HEK293 (cell line): Measurements from ENCODE around the gene ARHGAP28.

Source experiments
- GLIS1 ChIP-seq: fragments of 450-650 bp; formaldehyde crosslinking; IDR thresholded peaks from 2 replicates; pipeline ENCODE4 v1.5.1; 2016; ENCODE audit warnings: missing biosample characterization, missing genetic modification characterization
- GLIS2 ChIP-seq: fragments of 450-650 bp; formaldehyde crosslinking; IDR thresholded peaks from 2 replicates; pipeline ENCODE4 v1.5.1; 2016; ENCODE audit warnings: missing biosample characterization, missing genetic modification characterization
- KLF1 ChIP-seq: fragments of 450-650 bp; formaldehyde crosslinking; IDR thresholded peaks from 2 replicates; pipeline ENCODE4 v1.5.1; 2016; ENCODE audit warnings: missing biosample characterization, missing genetic modification characterization
- KLF7 ChIP-seq: fragments of 450-650 bp; formaldehyde crosslinking; IDR thresholded peaks from 2 replicates; pipeline ENCODE4 v1.5.1; 2016; ENCODE audit warnings: missing biosample characterization, missing genetic modification characterization, borderline replicate concordance
- OSR2 ChIP-seq: fragments of 450-650 bp; formaldehyde crosslinking; IDR thresholded peaks from 2 replicates; pipeline ENCODE4 v1.5.1; 2016; ENCODE audit warnings: missing biosample characterization, missing genetic modification characterization
- RBAK ChIP-seq: fragments of 450-650 bp; formaldehyde crosslinking; IDR thresholded peaks from 2 replicates; pipeline ENCODE4 v1.5.1; 2016; ENCODE audit warnings: missing biosample characterization, missing genetic modification characterization
- SCRT2 ChIP-seq: fragments of 450-650 bp; formaldehyde crosslinking; IDR thresholded peaks from 2 replicates; pipeline ENCODE4 v1.5.1; 2016; ENCODE audit warnings: missing biosample characterization, missing genetic modification characterization
- SP7 ChIP-seq: fragments of 450-650 bp; formaldehyde crosslinking; IDR thresholded peaks from 2 replicates; pipeline ENCODE4 v1.5.1; 2016; ENCODE audit warnings: missing biosample characterization, missing genetic modification characterization
- ZBTB10 ChIP-seq: fragments of 450-650 bp; formaldehyde crosslinking; IDR thresholded peaks from 2 replicates; pipeline ENCODE4 v1.5.1; 2016; ENCODE audit warnings: missing biosample characterization, missing genetic modification characterization
- ZBTB6 ChIP-seq: fragments of 450-650 bp; formaldehyde crosslinking; IDR thresholded peaks from 2 replicates; pipeline ENCODE4 v1.5.1; 2017; ENCODE audit warnings: missing biosample characterization, missing genetic modification characterization
- ZEB2 ChIP-seq: fragments of 450-650 bp; formaldehyde crosslinking; IDR thresholded peaks from 2 replicates; pipeline ENCODE4 v1.5.1; 2016; ENCODE audit warnings: missing biosample characterization, missing genetic modification characterization
- ZNF121 ChIP-seq: fragments of 450-650 bp; formaldehyde crosslinking; IDR thresholded peaks from 2 replicates; pipeline ENCODE4 v1.5.1; 2016; ENCODE audit warnings: missing biosample characterization, missing genetic modification characterization
- ZNF133 ChIP-seq: fragments of 450-650 bp; formaldehyde crosslinking; IDR thresholded peaks from 2 replicates; pipeline ENCODE4 v1.5.1; 2016; ENCODE audit warnings: missing biosample characterization, missing genetic modification characterization
- ZNF16 ChIP-seq: fragments of 450-650 bp; formaldehyde crosslinking; IDR thresholded peaks from 2 replicates; pipeline ENCODE4 v1.5.1; 2016; ENCODE audit warnings: low read depth, missing biosample characterization, missing genetic modification characterization
- ZNF175 ChIP-seq: fragments of 450-650 bp; formaldehyde crosslinking; IDR thresholded peaks from 2 replicates; pipeline ENCODE4 v1.5.1; 2016; ENCODE audit warnings: missing biosample characterization, missing genetic modification characterization
- ZNF202 ChIP-seq: fragments of 450-650 bp; formaldehyde crosslinking; IDR thresholded peaks from 2 replicates; pipeline ENCODE4 v1.5.1; 2016; ENCODE audit warnings: missing biosample characterization, missing genetic modification characterization, borderline replicate concordance
- ZNF266 ChIP-seq: fragments of 450-650 bp; formaldehyde crosslinking; IDR thresholded peaks from 2 replicates; pipeline ENCODE4 v1.5.1; 2016; ENCODE audit warnings: missing biosample characterization, missing genetic modification characterization, low read depth
- ZNF292 ChIP-seq: fragments of 450-650 bp; formaldehyde crosslinking; IDR thresholded peaks from 2 replicates; pipeline ENCODE4 v1.5.1; 2016; ENCODE audit warnings: low read depth, missing biosample characterization, missing genetic modification characterization, borderline replicate concordance
- ZNF426 ChIP-seq: fragments of 450-650 bp; formaldehyde crosslinking; IDR thresholded peaks from 2 replicates; pipeline ENCODE4 v1.5.1; 2017; ENCODE audit warnings: missing biosample characterization, missing genetic modification characterization, mild to moderate bottlenecking, inconsistent platforms, moderate library complexity
- ZNF585B ChIP-seq: fragments of 450-650 bp; formaldehyde crosslinking; IDR thresholded peaks from 2 replicates; pipeline ENCODE4 v1.5.1; 2016; ENCODE audit warnings: missing biosample characterization, missing genetic modification characterization
- ZNF623 ChIP-seq: fragments of 450-650 bp; formaldehyde crosslinking; IDR thresholded peaks from 2 replicates; pipeline ENCODE4 v1.5.1; 2016; ENCODE audit warnings: missing biosample characterization, missing genetic modification characterization
- ZNF629 ChIP-seq: fragments of 450-650 bp; formaldehyde crosslinking; IDR thresholded peaks from 2 replicates; pipeline ENCODE4 v1.5.1; 2017; ENCODE audit warnings: missing biosample characterization, missing genetic modification characterization
- ZNF664 ChIP-seq: fragments of 450-650 bp; formaldehyde crosslinking; IDR thresholded peaks from 2 replicates; pipeline ENCODE4 v1.5.1; 2016; ENCODE audit warnings: missing biosample characterization, missing genetic modification characterization
- ZNF707 ChIP-seq: fragments of 450-650 bp; formaldehyde crosslinking; IDR thresholded peaks from 2 replicates; pipeline ENCODE4 v1.5.1; 2016; ENCODE audit warnings: missing biosample characterization, missing genetic modification characterization
- ZNF792 ChIP-seq: fragments of 450-650 bp; formaldehyde crosslinking; IDR thresholded peaks from 2 replicates; pipeline ENCODE4 v1.5.1; 2016; ENCODE audit warnings: missing biosample characterization, missing genetic modification characterization
- ZSCAN5A ChIP-seq: fragments of 450-650 bp; formaldehyde crosslinking; IDR thresholded peaks from 2 replicates; pipeline ENCODE4 v1.5.1; 2016; ENCODE audit warnings: missing biosample characterization, missing genetic modification characterization
- TF ChIP-seq, protein P1 (sequence below): fragments of 450-650 bp; formaldehyde crosslinking; IDR thresholded peaks from 2 replicates; pipeline ENCODE4 v1.5.1; 2016; ENCODE audit warnings: missing biosample characterization, missing genetic modification characterization
- TF ChIP-seq, protein P2 (sequence below): fragments of 450-650 bp; formaldehyde crosslinking; optimal IDR thresholded peaks from 2 replicates; pipeline ENCODE3; 2016; ENCODE audit warnings: missing biosample characterization, mild to moderate bottlenecking, missing genetic modification characterization
- TF ChIP-seq, protein P3 (sequence below): fragments of 450-650 bp; IDR thresholded peaks from 2 replicates; pipeline ENCODE4 v1.5.1; 2018; ENCODE audit warnings: missing biosample characterization, mild to moderate bottlenecking, missing genetic modification characterization
- TF ChIP-seq, protein P4 (sequence below): fragments of 450-650 bp; formaldehyde crosslinking; IDR thresholded peaks from 2 replicates; pipeline ENCODE4 v1.5.1; 2016; ENCODE audit warnings: missing biosample characterization, missing genetic modification characterization

ARHGAP28 gene

DNA sequence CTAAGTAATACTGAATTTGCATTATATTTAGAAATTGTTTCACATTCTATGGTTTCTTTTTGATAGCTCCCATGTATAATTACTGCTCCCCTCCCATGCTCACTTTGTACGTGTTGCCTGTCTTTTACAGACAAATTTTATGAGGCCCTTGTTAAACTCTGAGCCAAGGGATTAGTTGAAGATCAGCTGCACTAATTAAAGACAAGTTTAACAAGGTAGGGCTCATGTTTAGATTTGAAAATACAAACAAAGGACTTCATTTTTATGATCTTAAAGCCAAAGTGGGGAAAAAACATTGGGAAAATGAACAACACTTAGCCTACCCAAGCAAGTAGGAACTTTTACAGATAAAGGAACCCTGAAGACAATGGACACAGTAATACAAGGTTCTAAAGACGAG lies 46.2 kb downstream of the ARHGAP28 start (continued):
- TF ChIP-seq, protein P1, sequence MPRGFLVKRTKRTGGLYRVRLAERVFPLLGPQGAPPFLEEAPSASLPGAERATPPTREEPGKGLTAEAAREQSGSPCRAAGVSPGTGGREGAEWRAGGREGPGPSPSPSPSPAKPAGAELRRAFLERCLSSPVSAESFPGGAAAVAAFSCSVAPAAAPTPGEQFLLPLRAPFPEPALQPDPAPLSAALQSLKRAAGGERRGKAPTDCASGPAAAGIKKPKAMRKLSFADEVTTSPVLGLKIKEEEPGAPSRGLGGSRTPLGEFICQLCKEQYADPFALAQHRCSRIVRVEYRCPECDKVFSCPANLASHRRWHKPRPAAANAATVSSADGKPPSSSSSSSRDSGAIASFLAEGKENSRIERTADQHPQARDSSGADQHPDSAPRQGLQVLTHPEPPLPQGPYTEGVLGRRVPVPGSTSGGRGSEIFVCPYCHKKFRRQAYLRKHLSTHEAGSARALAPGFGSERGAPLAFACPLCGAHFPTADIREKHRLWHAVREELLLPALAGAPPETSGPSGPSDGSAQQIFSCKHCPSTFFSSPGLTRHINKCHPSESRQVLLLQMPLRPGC (tag by site-specific recombination): no peak
- TF ChIP-seq, protein P2, sequence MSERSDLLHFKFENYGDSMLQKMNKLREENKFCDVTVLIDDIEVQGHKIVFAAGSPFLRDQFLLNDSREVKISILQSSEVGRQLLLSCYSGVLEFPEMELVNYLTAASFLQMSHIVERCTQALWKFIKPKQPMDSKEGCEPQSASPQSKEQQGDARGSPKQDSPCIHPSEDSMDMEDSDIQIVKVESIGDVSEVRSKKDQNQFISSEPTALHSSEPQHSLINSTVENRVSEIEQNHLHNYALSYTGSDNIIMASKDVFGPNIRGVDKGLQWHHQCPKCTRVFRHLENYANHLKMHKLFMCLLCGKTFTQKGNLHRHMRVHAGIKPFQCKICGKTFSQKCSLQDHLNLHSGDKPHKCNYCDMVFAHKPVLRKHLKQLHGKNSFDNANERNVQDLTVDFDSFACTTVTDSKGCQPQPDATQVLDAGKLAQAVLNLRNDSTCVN: no peak
- TF ChIP-seq ZNF426 (tag by site-specific recombination) (no peak), GLIS1 (tag by site-specific recombination) (no peak), ZNF623 (tag by site-specific recombination) (no peak), KLF1 (tag by site-specific recombination) (no peak), ZNF792 (tag by site-specific recombination) (no peak), ZNF121 (tag by site-specific recombination) (no peak), ZNF629 (tag by site-specific recombination) (no peak), ZEB2 (tag by site-specific recombination) (no peak), ZSCAN5A (no peak), ZNF664 (tag by site-specific recombination) (no peak), ZNF175 (tag by site-specific recombination) (no peak), ZBTB10 (tag by site-specific recombination) (no peak), GLIS2 (tag by site-specific recombination) (no peak), SP7 (tag by site-specific recombination) (peak; percentile 52; the same call in 1 of the 2 replicates), ZBTB6 (tag by site-specific recombination) (no peak), RBAK (tag by site-specific recombination) (no peak), ZNF202 (tag by site-specific recombination) (no peak), ZNF292 (no peak), OSR2 (tag by site-specific recombination) (peak; percentile 65), KLF7 (tag by site-specific recombination) (no peak), SCRT2 (no peak), ZNF266 (no peak), ZNF707 (tag by site-specific recombination) (no peak), ZNF133 (tag by site-specific recombination) (no peak), ZNF16 (tag by site-specific recombination) (no peak), ZNF585B (tag by site-specific recombination) (no peak)
- TF ChIP-seq, protein P3, sequence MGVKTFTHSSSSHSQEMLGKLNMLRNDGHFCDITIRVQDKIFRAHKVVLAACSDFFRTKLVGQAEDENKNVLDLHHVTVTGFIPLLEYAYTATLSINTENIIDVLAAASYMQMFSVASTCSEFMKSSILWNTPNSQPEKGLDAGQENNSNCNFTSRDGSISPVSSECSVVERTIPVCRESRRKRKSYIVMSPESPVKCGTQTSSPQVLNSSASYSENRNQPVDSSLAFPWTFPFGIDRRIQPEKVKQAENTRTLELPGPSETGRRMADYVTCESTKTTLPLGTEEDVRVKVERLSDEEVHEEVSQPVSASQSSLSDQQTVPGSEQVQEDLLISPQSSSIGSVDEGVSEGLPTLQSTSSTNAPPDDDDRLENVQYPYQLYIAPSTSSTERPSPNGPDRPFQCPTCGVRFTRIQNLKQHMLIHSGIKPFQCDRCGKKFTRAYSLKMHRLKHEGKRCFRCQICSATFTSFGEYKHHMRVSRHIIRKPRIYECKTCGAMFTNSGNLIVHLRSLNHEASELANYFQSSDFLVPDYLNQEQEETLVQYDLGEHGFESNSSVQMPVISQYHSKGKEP (tag by site-specific recombination): 0 out of 2 replicates have a peak, but pooled peaks have one; percentile 54
- TF ChIP-seq, protein P4, sequence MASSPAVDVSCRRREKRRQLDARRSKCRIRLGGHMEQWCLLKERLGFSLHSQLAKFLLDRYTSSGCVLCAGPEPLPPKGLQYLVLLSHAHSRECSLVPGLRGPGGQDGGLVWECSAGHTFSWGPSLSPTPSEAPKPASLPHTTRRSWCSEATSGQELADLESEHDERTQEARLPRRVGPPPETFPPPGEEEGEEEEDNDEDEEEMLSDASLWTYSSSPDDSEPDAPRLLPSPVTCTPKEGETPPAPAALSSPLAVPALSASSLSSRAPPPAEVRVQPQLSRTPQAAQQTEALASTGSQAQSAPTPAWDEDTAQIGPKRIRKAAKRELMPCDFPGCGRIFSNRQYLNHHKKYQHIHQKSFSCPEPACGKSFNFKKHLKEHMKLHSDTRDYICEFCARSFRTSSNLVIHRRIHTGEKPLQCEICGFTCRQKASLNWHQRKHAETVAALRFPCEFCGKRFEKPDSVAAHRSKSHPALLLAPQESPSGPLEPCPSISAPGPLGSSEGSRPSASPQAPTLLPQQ: no peak
